HepG2 (cell line): ENCODE measurements around the gene MND1. TPM values are rescaled to one million over a fixed set of nuclear protein-coding genes. Genes with fewer than 3 reads are reported as not detected.

Experiments
- ATAC-seq: fragments of 200-7000 bp; cut with Tn5 transposase; 3 replicates; pipeline ENCODE4 v1.9.1; 2020; ENCODE audit warnings: mild to moderate bottlenecking, moderate library complexity
- BruUV-seq: library from RNA; stranded (reverse); fragments of 400-500 nt; replicated peaks from 2 replicates; lab custom pipeline; 2021; lab: Mats Ljungman, UMichigan
- CTCF ChIA-PET: fragments of 300-600 bp; formaldehyde crosslinking; extraction: SDS; loops from one replicate; lab custom pipeline; 2021; ENCODE audit warnings: low total read pairs, inconsistent platforms, low intra/inter-chr PET ratio; lab: Yijun Ruan, JAX
- POLR2A ChIA-PET: fragments of 350-600 bp; sonication (Branson Sonifier 250); formaldehyde crosslinking; loops from one replicate; lab custom pipeline; 2020; ENCODE audit warnings: antibody characterized with exemption, inconsistent platforms; lab: Yijun Ruan, JAX
- DNase-seq: peaks from one replicate; pipeline ENCODE4 v3.0.0-alpha.2; 2015; ENCODE audit warnings: low spot score
- FAIRE-seq: peaks from 3 replicates; lab custom pipeline; 2011; peaks lifted over from hg19 to GRCh38; lab: Jason Lieb, UNC
- H2AFZ ChIP-seq: one replicate; pipeline ENCODE4 v1.6.1; 2011; ENCODE audit warnings: low read length, inconsistent platforms
- H3K27ac ChIP-seq: fragments of 300-600 bp; 3 replicates; pipeline ENCODE4 v1.8.0; 2011; ENCODE audit warnings: mixed run types, mild to moderate bottlenecking, mixed read lengths, low read length, inconsistent platforms; ENCODE audit not compliant: insufficient read depth; ENCODE audit errors: extremely low read length
- H3K27me3 ChIP-seq, 2 experiments: fragments of 200-600 bp in 1 of 2; 2 replicates in 1 of 2; 3 replicates in 1 of 2; pipeline versions ENCODE4 v1.6.0 to v1.8.0; 2011; ENCODE audit warnings: low read length in 2 of 2, mild to moderate bottlenecking in 2 of 2, moderate library complexity in 2 of 2, inconsistent platforms in 1 of 2; ENCODE audit not compliant: insufficient read depth in 2 of 2, control insufficient read depth in 1 of 2
- H3K36me3 ChIP-seq, 2 experiments: fragments of 200-600 bp in 1 of 2; replicated peaks in 1 of 2; 2 replicates in 1 of 2; 3 replicates in 1 of 2; pipeline versions ENCODE4 v1.5.1 to v1.8.0; 2011; ENCODE audit warnings: low read length in 2 of 2, inconsistent platforms in 1 of 2; ENCODE audit not compliant: insufficient read depth in 2 of 2, control insufficient read depth in 1 of 2
- H3K4me1 ChIP-seq: 2 replicates; pipeline ENCODE4 v1.5.1; 2012; ENCODE audit warnings: low read length, inconsistent platforms; ENCODE audit not compliant: insufficient read depth
- H3K4me2 ChIP-seq: 2 replicates; pipeline ENCODE4 v1.6.0; 2011; ENCODE audit warnings: low read depth, low read length, inconsistent platforms
- H3K4me3 ChIP-seq, 3 experiments: fragments of 200-600 bp in 1 of 3; sonication (generic), shearing (Covaris generic) in 1 of 3; replicated peaks in 1 of 3; 2 replicates each; pipeline ENCODE4 v1.5.1; 2011 to 2016; ENCODE audit warnings: low read length in 3 of 3, inconsistent platforms in 2 of 3, low read depth in 2 of 3, mild to moderate bottlenecking in 2 of 3, control low read depth in 1 of 3, mixed read lengths in 1 of 3; ENCODE audit not compliant: insufficient read depth in 1 of 3
- H3K79me2 ChIP-seq: one replicate; pipeline ENCODE4 v1.6.1; 2011; ENCODE audit warnings: low read length, inconsistent platforms; ENCODE audit not compliant: insufficient read depth
- H3K9ac ChIP-seq: 2 replicates; pipeline ENCODE4 v1.6.0; 2011; ENCODE audit warnings: mild to moderate bottlenecking, low read depth, low read length, inconsistent platforms; ENCODE audit not compliant: insufficient read depth
- H3K9me3 ChIP-seq: 2 replicates; pipeline ENCODE4 v1.5.1; 2012; ENCODE audit warnings: mild to moderate bottlenecking, low read length
- H4K20me1 ChIP-seq: 2 replicates; pipeline ENCODE4 v1.6.0; 2011; ENCODE audit warnings: inconsistent platforms, mild to moderate bottlenecking, low read length, moderate library complexity; ENCODE audit not compliant: insufficient read depth
- CSRNP1 ChIP-seq: sonication (generic); formaldehyde crosslinking; IDR thresholded peaks from 2 replicates; pipeline ENCODE4 v1.8.1; 2023; ENCODE audit warnings: mild to moderate bottlenecking, missing genetic modification reagents
- DZIP1 ChIP-seq: sonication (generic); formaldehyde crosslinking; IDR thresholded peaks from 2 replicates; pipeline ENCODE4 v1.5.0; 2020; ENCODE audit warnings: mild to moderate bottlenecking, missing genetic modification reagents
- GATA4 ChIP-seq: sonication (generic); IDR thresholded peaks from 2 replicates; pipeline ENCODE4 v1.6.1; 2016; ENCODE audit warnings: antibody characterized with exemption, low read depth, borderline replicate concordance
- KAT2B ChIP-seq: fragments of 150-350 bp; IDR thresholded peaks from 2 replicates; pipeline ENCODE4 v1.6.1; 2014; ENCODE audit warnings: low read depth, low read length, borderline replicate concordance
- NFKBIZ ChIP-seq: IDR thresholded peaks from 2 replicates; pipeline ENCODE4 v1.6.1; 2018; ENCODE audit warnings: missing genetic modification reagents, missing compliant biosample characterization
- SMARCC2 ChIP-seq: fragments of 450-650 bp; IDR thresholded peaks from 2 replicates; pipeline ENCODE4 v1.6.1; 2017; ENCODE audit warnings: antibody characterized with exemption, mild to moderate bottlenecking
- TERF1 ChIP-seq: sonication (generic); formaldehyde crosslinking; IDR thresholded peaks from 2 replicates; pipeline ENCODE4 v1.8.0; 2022; ENCODE audit warnings: mild to moderate bottlenecking, missing genetic modification reagents, moderate library complexity
- ZFP36L1 ChIP-seq: sonication (generic); formaldehyde crosslinking; IDR thresholded peaks from 2 replicates; pipeline ENCODE4 v1.8.0; 2022; ENCODE audit warnings: mild to moderate bottlenecking, missing genetic modification reagents, moderate library complexity
- ZNF251 ChIP-seq: sonication (generic); formaldehyde crosslinking; IDR thresholded peaks from 2 replicates; pipeline ENCODE4 v1.9.0; 2021; ENCODE audit warnings: mild to moderate bottlenecking, missing genetic modification reagents
- ZNF484 ChIP-seq: sonication (generic); formaldehyde crosslinking; IDR thresholded peaks from 2 replicates; pipeline ENCODE4 v1.5.1; 2020; ENCODE audit warnings: mild to moderate bottlenecking, low read depth, missing genetic modification reagents, borderline replicate concordance
- ZNF619 ChIP-seq: sonication (generic); formaldehyde crosslinking; IDR thresholded peaks from 2 replicates; pipeline ENCODE4 v1.4.0; 2020; ENCODE audit warnings: mild to moderate bottlenecking, missing genetic modification reagents
- ZNF775 ChIP-seq: sonication (generic); formaldehyde crosslinking; IDR thresholded peaks from 2 replicates; pipeline ENCODE4 v1.4.0; 2020; ENCODE audit warnings: missing genetic modification reagents, mild to moderate bottlenecking, moderate library complexity, borderline replicate concordance
- WGBS: methylation state at CpG from one replicate; pipeline ENCODE4 v1.1.6; 2017; ENCODE audit warnings: low lambda C conversion rate; 5-methylcytosine and 5-hydroxymethylcytosine counted together
- in situ Hi-C: cut with HindIII; loops from 2 replicates; pipeline ENCODE4 v1.10.0; 2017; ENCODE audit warnings: low pct_unique_long_range_greater_than_20kb; ENCODE audit not compliant: extremely low pct_ligation_motif_present
- intact Hi-C: fragments of 100-400 bp; cut with micrococcal nuclease; formaldehyde crosslinking; loops from one replicate; pipeline ENCODE4 v1.10.0; 2022; ENCODE audit not compliant: unreplicated experiment
- polyA plus RNA-seq, 8 experiments: library from polyadenylated mRNA; depleted of rRNA in 3 of 8; stranded (reverse) in 7 of 8; unstranded in 1 of 8; fragments of >200 nt; fragmentation: Illumina TruSeq in 4 of 8; extraction: Trizol in 4 of 8; gene quantifications; 2 replicates each; pipeline versions ENCODE4 v1.2.1 to v1.2.3, GENCODE V29; 2011 to 2016; ENCODE audit warnings: low read depth in 4 of 8, missing spikeins in 1 of 8, mixed read lengths in 1 of 8; ENCODE audit not compliant: insufficient read depth in 1 of 8
- total RNA-seq, 5 experiments: library from RNA; depleted of rRNA; stranded (reverse); fragments of >200 nt; fragmentation: Illumina TruSeq; extraction: Trizol; gene quantifications; 2 replicates each; pipeline ENCODE4 v1.2.3, GENCODE V29; 2016; ENCODE audit warnings: low read depth in 1 of 5

MND1 gene
- total and polyA plus RNA-seq, 2 of the 13 experiments (the other 11 are each of a cell fraction or from before 2014, with no cell fraction given) = 4.8 to 30.7 TPM

GRCh38 chr4:153399358-153399757, 54.9 kb downstream of the MND1 start:
- no peak for TF ChIP-seq KAT2B
- no peak for TF ChIP-seq DZIP1 (CRISPR knock-in tag)
- no peak for TF ChIP-seq NFKBIZ (CRISPR knock-in tag)
- TF ChIP-seq CSRNP1 (CRISPR knock-in tag) = no peak
- TF ChIP-seq GATA4 = no peak
- TF ChIP-seq SMARCC2 = no peak
- no peak for TF ChIP-seq ZNF484 (CRISPR knock-in tag)
- no peak for TF ChIP-seq ZNF251 (CRISPR knock-in tag)
- no peak for TF ChIP-seq ZNF775
- TF ChIP-seq ZFP36L1 = no peak
- TF ChIP-seq TERF1 (CRISPR knock-in tag) = no peak
- no peak for TF ChIP-seq ZNF619
- H3K27ac ChIP-seq = no peak overlapping the region
- FAIRE-seq (no peak), ATAC-seq (no peak), DNase-seq (no peak)
- H3K9me3 ChIP-seq = no peaks in the 10 kb centered on the region
- H2AFZ ChIP-seq = no peak overlapping the region
- POLR2A ChIA-PET = no interaction called here
- H4K20me1 ChIP-seq = no peaks in the 10 kb centered on the region
- H3K4me3 ChIP-seq = no peak overlapping the region
- H3K36me3 ChIP-seq = no peaks in the 10 kb centered on the region
- no peaks in the 10 kb centered on the region; a peak in 1 of 5 replicates for H3K27me3 ChIP-seq
- in situ Hi-C loops (no loop called here), intact Hi-C loops (no loop called here)
- CTCF ChIA-PET = no interaction called here
- WGBS = 93% methylated on average over 3 of the region's 3 CpGs
- H3K9ac ChIP-seq = no peak overlapping the region
- H3K4me2 ChIP-seq = no peak overlapping the region
- no TSS peak for BruUV-seq
- no peaks in the 10 kb centered on the region for H3K79me2 ChIP-seq
- H3K4me1 ChIP-seq = no peaks in the 10 kb centered on the region
